Measurements from ENCODE around the gene LRRC74A.

The LRRC74A gene

DNA sequence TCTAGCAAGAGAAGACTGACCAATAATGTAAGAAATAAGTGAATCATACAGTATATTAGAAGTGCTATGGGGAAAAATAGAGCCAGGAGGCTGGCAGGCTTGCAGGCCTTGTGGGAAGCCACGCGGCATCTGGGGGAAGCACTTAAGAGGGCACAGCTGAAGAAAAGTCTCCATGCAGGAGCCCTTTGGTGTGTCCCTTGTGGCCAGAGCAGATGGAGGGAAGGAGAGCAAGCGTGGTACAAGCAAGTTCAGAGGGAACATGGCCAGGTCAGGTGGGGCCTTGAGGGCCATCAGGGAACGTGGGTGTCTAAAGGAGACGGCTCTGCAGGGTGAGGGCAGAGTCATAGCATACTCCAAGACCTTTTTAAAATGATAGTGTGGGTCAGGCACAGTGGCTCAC, 51.7 kb downstream of the LRRC74A start:
- TF ChIP-seq OSR1 (CRISPR knock-in tag; IDR thresholded peaks at IDR 0.05) (no peak), TSHZ2 (CRISPR knock-in tag; IDR thresholded peaks at IDR 0.05) (no peak), PPARA (CRISPR knock-in tag; IDR thresholded peaks at IDR 0.05; ENCODE audit: borderline replicate concordance) (no peak), RARB (CRISPR knock-in tag; IDR thresholded peaks at IDR 0.05) (no peak), SNAI2 (CRISPR knock-in tag; IDR thresholded peaks at IDR 0.05) (no peak), CSRNP3 (CRISPR knock-in tag; IDR thresholded peaks at IDR 0.05) (no peak), ZC3H10 (CRISPR knock-in tag; IDR thresholded peaks at IDR 0.05) (no peak), ZFP30 (CRISPR knock-in tag; IDR thresholded peaks at IDR 0.05) (no peak), ZNF8 (CRISPR knock-in tag; IDR thresholded peaks at IDR 0.05) (no peak), ZFP3 (CRISPR knock-in tag; IDR thresholded peaks at IDR 0.05) (no peak), ARNTL (CRISPR knock-in tag; IDR thresholded peaks at IDR 0.05; ENCODE audit: borderline replicate concordance, low read depth) (no peak), GLIS3 (CRISPR knock-in tag; IDR thresholded peaks at IDR 0.05) (no peak), ZNF70 (CRISPR knock-in tag; IDR thresholded peaks at IDR 0.05) (no peak), TOX (CRISPR knock-in tag; IDR thresholded peaks at IDR 0.05; ENCODE audit: borderline replicate concordance) (no peak)
- no peak for ATAC-seq

DNA sequence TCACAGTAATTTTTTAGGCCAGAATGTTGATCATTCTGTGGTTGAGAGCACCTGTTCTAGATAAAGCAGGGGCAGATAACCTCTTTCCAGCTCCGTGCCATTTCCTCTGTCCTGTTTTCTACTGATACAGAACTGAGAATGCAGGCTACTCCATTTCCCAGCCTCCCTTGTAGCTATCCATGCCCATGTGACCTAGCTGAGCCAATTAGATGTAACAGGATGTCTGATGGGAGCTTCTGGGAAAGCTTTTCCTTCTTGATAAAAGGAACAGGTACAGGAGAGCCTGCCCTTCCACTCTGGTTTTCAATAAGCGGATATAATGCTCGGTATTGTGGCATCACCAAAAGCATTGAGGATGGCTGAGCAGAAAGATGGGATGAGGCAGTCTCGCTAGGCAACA, 54.2 kb downstream of the LRRC74A start:
- peak; percentile 37; the same call in 1 of the 3 replicates for ATAC-seq
- no peak for TF ChIP-seq ISL1 (CRISPR knock-in tag; IDR thresholded peaks at IDR 0.05)
- TF ChIP-seq PPARA (CRISPR knock-in tag; IDR thresholded peaks at IDR 0.05; ENCODE audit: borderline replicate concordance): no peak
- TF ChIP-seq BACH2 (CRISPR knock-in tag; IDR thresholded peaks at IDR 0.05; ENCODE audit: borderline replicate concordance): no peak
- no peak for TF ChIP-seq CSRNP3 (CRISPR knock-in tag; IDR thresholded peaks at IDR 0.05)
- TF ChIP-seq ZC3H10 (CRISPR knock-in tag; IDR thresholded peaks at IDR 0.05): no peak
- no peak for TF ChIP-seq TCF4 (CRISPR knock-in tag; IDR thresholded peaks at IDR 0.05; ENCODE audit: borderline replicate concordance)
- TF ChIP-seq OSR1 (CRISPR knock-in tag; IDR thresholded peaks at IDR 0.05): no peak
- TF ChIP-seq, protein P1, sequence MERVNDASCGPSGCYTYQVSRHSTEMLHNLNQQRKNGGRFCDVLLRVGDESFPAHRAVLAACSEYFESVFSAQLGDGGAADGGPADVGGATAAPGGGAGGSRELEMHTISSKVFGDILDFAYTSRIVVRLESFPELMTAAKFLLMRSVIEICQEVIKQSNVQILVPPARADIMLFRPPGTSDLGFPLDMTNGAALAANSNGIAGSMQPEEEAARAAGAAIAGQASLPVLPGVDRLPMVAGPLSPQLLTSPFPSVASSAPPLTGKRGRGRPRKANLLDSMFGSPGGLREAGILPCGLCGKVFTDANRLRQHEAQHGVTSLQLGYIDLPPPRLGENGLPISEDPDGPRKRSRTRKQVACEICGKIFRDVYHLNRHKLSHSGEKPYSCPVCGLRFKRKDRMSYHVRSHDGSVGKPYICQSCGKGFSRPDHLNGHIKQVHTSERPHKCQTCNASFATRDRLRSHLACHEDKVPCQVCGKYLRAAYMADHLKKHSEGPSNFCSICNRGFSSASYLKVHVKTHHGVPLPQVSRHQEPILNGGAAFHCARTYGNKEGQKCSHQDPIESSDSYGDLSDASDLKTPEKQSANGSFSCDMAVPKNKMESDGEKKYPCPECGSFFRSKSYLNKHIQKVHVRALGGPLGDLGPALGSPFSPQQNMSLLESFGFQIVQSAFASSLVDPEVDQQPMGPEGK (CRISPR knock-in tag; IDR thresholded peaks at IDR 0.05; ENCODE audit: borderline replicate concordance): no peak
- TF ChIP-seq ZFP30 (CRISPR knock-in tag; IDR thresholded peaks at IDR 0.05): no peak

DNA sequence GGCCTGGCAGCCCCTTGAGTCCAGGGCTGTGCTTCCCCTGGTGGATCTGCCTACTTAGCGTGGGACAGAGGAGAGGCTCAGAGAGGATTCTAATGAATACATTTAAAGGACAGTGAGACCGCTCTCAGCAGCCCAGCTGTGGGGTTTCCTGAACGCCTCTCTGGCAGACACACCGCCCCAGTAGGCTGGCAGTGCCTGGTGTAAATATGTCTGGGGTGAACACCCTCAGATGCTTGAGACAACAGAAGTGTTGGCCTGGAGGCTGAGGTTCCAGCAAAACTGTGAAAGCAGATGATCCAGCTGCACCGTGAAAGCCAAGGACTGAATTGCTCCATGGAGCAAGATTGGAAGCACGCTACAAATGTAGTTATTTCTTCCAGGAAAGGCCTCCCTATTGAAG, 55.1 kb downstream of the LRRC74A start:
- no peak for ATAC-seq
- TF ChIP-seq BACH2 (CRISPR knock-in tag; IDR thresholded peaks at IDR 0.05; ENCODE audit: borderline replicate concordance): no peak
- no peak for TF ChIP-seq SNAI2 (CRISPR knock-in tag; IDR thresholded peaks at IDR 0.05)
- no peak for TF ChIP-seq GLIS3 (CRISPR knock-in tag; IDR thresholded peaks at IDR 0.05)
- no peak for TF ChIP-seq ZNF8 (CRISPR knock-in tag; IDR thresholded peaks at IDR 0.05)
- TF ChIP-seq ZNF70 (CRISPR knock-in tag; IDR thresholded peaks at IDR 0.05): no peak
- TF ChIP-seq TSHZ2 (CRISPR knock-in tag; IDR thresholded peaks at IDR 0.05): no peak
- TF ChIP-seq, protein P1 (CRISPR knock-in tag; IDR thresholded peaks at IDR 0.05; ENCODE audit: borderline replicate concordance): no peak
- TF ChIP-seq TCF4 (CRISPR knock-in tag; IDR thresholded peaks at IDR 0.05; ENCODE audit: borderline replicate concordance): no peak

All from SK-N-SH treated with all-trans-retinoic acid at 6 μM for 48 hours (cell line).